ENCODE data around the gene MSANTD3. TPM values are rescaled to one million over a fixed set of nuclear protein-coding genes. Genes with fewer than 3 reads are reported as not detected.

The MSANTD3 gene
- total and polyA plus RNA-seq, 2 of the 13 experiments (the other 11 are each of a cell fraction or from before 2014, with no cell fraction given) = 10.1 to 19.2 TPM

DNA sequence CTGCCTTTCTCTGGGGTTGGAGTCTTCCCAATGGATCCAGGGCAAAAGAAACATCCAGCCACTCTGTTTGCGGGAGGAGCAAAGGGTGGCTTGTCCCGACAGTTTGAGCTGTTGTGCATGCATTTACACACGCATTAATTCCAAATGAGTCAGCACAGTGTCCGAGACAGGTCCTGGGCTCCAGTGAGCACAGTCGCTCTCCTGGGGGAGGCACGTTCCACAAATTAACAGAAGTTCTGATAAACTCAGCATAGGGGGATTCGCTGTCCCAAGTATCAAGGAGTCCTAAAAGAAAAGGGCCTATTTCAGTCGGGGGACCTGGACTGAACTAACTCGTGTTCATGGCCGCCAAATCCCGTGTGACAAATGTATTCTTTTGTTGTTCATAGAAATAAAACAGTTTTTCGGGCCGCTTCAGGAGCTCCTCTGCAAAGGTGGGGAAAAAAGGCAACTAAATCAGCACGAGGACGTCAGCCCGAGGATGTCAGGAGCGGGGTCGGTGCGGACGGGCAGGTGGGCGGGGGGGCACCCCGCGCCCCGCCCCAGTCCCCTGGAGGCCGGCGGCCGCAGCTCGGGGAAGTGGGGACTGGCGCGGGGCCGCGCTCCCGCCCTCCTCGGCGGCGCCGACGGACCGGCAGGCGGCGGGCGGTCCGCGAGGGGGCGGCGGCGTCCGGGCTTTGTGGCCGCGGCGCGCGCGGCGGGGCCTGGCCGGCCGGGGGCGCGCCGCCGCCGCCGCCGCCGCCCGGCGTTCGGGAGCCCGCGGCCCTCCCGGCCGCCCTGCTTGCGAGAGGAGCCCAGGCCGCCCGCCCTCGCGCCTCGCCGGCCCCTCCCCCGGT, at the start of gene MSANTD3 (continued):
- TF ChIP-seq ZNF569 (CRISPR knock-in tag; IDR thresholded peaks at IDR 0.05; ENCODE audit: borderline replicate concordance) (no peak), KAT8 (CRISPR knock-in tag; IDR thresholded peaks at IDR 0.05) (no peak), ZBTB8A (CRISPR knock-in tag; IDR thresholded peaks at IDR 0.05; ENCODE audit: borderline replicate concordance, low read depth) (no peak), ZNF75D (CRISPR knock-in tag; IDR thresholded peaks at IDR 0.05; ENCODE audit: borderline replicate concordance) (no peak), BRCA1 (CRISPR knock-in tag; IDR thresholded peaks at IDR 0.05) (0 out of 2 replicates have a peak, but pooled peaks have one; percentile 35), XRCC5 (optimal IDR thresholded peaks at IDR 0.05; ENCODE audit: low read length) (peak; percentile 24), RFX5 (IDR thresholded peaks at IDR 0.05; ENCODE audit: low read depth, low read length) (no peak), SMAD1 (CRISPR knock-in tag; IDR thresholded peaks at IDR 0.05; ENCODE audit: borderline replicate concordance, low read depth) (no peak), RELA (CRISPR knock-in tag; IDR thresholded peaks at IDR 0.05) (no peak), ZNF263 (CRISPR knock-in tag; IDR thresholded peaks at IDR 0.05) (peak; percentile 59; the same call in 1 of the 2 replicates), ZNF367 (CRISPR knock-in tag; IDR thresholded peaks at IDR 0.05; ENCODE audit: borderline replicate concordance) (no peak), ZNF747 (CRISPR knock-in tag; IDR thresholded peaks at IDR 0.05; ENCODE audit: borderline replicate concordance) (no peak), SPEN (CRISPR knock-in tag; IDR thresholded peaks at IDR 0.05; ENCODE audit: low read depth) (no peak), ZNF431 (CRISPR knock-in tag; IDR thresholded peaks at IDR 0.05; ENCODE audit: borderline replicate concordance, low read depth) (no peak), HOXA3 (CRISPR knock-in tag; IDR thresholded peaks at IDR 0.05) (no peak), CERS6 (CRISPR knock-in tag; IDR thresholded peaks at IDR 0.05) (no peak), PAWR (CRISPR knock-in tag; IDR thresholded peaks at IDR 0.05; ENCODE audit: borderline replicate concordance) (no peak)
- TF ChIP-seq, protein P1, sequence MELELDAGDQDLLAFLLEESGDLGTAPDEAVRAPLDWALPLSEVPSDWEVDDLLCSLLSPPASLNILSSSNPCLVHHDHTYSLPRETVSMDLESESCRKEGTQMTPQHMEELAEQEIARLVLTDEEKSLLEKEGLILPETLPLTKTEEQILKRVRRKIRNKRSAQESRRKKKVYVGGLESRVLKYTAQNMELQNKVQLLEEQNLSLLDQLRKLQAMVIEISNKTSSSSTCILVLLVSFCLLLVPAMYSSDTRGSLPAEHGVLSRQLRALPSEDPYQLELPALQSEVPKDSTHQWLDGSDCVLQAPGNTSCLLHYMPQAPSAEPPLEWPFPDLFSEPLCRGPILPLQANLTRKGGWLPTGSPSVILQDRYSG (CRISPR knock-in tag; IDR thresholded peaks at IDR 0.05) = no peak
- TF ChIP-seq, protein P2, sequence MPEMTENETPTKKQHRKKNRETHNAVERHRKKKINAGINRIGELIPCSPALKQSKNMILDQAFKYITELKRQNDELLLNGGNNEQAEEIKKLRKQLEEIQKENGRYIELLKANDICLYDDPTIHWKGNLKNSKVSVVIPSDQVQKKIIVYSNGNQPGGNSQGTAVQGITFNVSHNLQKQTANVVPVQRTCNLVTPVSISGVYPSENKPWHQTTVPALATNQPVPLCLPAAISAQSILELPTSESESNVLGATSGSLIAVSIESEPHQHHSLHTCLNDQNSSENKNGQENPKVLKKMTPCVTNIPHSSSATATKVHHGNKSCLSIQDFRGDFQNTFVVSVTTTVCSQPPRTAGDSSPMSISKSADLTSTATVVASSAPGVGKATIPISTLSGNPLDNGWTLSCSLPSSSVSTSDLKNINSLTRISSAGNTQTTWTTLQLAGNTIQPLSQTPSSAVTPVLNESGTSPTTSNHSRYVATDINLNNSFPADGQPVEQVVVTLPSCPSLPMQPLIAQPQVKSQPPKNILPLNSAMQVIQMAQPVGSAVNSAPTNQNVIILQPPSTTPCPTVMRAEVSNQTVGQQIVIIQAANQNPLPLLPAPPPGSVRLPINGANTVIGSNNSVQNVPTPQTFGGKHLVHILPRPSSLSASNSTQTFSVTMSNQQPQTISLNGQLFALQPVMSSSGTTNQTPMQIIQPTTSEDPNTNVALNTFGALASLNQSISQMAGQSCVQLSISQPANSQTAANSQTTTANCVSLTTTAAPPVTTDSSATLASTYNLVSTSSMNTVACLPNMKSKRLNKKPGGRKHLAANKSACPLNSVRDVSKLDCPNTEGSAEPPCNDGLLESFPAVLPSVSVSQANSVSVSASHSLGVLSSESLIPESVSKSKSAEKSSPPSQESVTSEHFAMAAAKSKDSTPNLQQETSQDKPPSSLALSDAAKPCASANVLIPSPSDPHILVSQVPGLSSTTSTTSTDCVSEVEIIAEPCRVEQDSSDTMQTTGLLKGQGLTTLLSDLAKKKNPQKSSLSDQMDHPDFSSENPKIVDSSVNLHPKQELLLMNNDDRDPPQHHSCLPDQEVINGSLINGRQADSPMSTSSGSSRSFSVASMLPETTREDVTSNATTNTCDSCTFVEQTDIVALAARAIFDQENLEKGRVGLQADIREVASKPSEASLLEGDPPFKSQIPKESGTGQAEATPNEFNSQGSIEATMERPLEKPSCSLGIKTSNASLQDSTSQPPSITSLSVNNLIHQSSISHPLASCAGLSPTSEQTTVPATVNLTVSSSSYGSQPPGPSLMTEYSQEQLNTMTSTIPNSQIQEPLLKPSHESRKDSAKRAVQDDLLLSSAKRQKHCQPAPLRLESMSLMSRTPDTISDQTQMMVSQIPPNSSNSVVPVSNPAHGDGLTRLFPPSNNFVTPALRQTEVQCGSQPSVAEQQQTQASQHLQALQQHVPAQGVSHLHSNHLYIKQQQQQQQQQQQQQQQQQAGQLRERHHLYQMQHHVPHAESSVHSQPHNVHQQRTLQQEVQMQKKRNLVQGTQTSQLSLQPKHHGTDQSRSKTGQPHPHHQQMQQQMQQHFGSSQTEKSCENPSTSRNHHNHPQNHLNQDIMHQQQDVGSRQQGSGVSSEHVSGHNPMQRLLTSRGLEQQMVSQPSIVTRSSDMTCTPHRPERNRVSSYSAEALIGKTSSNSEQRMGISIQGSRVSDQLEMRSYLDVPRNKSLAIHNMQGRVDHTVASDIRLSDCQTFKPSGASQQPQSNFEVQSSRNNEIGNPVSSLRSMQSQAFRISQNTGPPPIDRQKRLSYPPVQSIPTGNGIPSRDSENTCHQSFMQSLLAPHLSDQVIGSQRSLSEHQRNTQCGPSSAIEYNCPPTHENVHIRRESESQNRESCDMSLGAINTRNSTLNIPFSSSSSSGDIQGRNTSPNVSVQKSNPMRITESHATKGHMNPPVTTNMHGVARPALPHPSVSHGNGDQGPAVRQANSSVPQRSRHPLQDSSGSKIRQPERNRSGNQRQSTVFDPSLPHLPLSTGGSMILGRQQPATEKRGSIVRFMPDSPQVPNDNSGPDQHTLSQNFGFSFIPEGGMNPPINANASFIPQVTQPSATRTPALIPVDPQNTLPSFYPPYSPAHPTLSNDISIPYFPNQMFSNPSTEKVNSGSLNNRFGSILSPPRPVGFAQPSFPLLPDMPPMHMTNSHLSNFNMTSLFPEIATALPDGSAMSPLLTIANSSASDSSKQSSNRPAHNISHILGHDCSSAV (CRISPR knock-in tag; IDR thresholded peaks at IDR 0.05; ENCODE audit: borderline replicate concordance) = no peak
